Kidney glomerular epithelial cell (primary cell): ENCODE results near the gene ZMYND12.

Source experiments
- DNase-seq: peaks from one replicate; lab custom pipeline; 2025; lab: John Stamatoyannopoulos, UW

The ZMYND12 gene

DNA sequence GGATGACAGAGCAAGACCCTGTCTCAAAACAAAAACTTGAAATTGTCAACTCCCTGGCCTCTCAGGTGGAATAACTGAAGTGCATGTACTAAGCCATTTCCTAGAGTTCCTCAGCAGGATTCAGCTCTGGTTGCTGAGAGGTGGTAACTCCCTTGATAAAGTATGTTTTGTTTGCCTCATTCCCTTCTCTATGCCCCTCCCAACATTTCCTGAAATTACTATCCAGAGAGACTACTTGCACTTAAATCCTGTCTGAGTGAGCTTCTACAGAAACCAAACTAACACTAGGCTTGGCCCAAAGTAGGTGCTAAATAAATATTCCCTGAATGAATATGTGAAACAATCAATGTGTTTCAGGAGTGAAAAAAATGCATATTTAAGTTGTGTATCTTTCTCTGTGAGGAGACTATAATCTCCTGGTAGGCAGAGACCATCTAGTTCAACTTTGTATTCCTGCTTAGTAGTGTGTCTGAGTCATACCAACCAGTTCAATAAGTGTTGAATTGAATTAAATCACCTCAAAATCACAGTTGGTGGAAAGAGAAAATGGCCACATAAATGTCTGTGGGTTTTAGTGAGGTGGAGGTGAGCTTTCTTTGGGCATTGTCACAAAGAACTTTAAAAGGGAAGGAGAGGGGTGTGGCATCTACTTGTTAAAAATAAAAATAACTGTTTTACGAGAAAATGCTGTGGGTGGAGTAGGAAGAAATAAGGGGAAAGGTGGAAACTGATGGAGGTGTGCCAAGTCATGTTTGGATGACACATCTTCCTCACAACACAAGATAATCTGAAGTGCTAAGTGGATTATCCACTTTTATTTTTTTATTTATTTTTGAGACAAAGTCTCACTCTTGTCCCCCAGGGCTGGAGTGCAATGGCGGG, 62.6 kb downstream of the ZMYND12 start:
- DNase-seq: no peak

GRCh38 chr1:42392255-42392654, 63.6 kb downstream of the ZMYND12 start:
- DNase-seq: no peak

DNA sequence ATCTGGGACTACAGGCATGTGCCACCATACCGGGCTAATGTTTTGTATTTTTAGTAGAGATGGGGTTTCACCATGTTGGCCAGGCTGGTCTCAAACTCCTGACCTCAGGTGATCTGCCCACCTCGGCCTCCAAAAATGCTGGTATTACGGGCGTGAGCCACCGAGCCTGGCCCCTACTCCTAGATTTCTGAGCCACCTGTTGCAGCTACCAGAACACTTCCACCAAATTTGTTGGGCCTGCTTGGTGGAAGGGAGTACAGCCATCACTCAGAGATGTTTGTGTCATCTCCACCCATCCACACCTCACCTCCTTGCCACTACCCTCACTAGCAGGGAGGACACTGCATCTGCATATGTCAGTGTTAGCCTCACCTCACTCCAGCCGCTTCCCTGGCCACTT, 69.8 kb downstream of the ZMYND12 start:
- DNase-seq: no peak

GRCh38 chr1:42385283-42385682, 70.5 kb downstream of the ZMYND12 start:
- no peak for DNase-seq

- no peak for DNase-seq
Measured at GRCh38 chr1:42381280-42381673, 74.5 kb downstream of the ZMYND12 start.

DNA sequence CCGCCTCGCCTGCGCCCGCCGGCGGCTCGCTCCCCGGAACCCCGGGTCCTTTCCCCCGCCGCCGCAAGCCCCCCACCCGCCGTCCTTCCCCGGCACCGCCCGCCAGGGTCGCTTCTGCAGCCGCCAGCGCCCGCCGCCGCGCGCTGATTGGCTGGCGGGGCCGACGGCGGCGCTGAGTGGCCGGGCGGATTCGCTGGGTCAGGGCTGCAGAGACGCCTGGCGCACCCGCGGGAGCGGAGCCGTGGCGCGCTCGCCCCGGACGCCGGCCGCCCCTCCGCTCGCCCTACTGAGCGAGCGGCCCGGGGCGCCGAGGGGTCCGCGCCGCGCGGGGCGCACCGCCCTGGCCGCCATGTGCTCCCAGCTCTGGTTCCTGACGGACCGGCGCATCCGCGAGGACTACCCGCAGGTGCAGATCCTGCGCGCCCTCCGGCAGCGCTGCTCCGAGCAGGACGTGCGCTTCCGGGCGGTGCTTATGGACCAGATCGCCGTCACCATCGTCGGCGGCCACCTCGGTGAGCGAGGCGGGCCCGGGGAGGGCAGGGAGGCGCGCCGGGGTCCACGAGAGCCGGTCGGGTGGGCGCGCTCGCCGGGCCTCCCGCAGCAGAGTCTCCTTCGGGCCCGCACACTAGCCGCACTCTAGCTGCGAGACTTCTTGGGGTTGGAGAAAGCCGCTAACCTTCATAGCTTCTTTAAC, 75.1 kb downstream of the ZMYND12 start, which contains the start of gene RIMKLA:
Gene RIMKLA (plus strand): TSS at position 207 of the 694 bp plus-strand sequence. CDS start 143 bp downstream, at position 350.
- DNase-seq: no peak
